Measurements from ENCODE around the gene PAX6.
"Not testable (repeated sequence)": the region's sequence is repeated elsewhere in the genome, so short reads cannot be mapped to it uniquely, and the experiment has no call there.

Gene PAX6

GRCh38 chr11:31763296-31763695, 47.8 kb downstream of the PAX6 start:
- DNase-seq: no peak

GRCh38 chr11:31761636-31762035, 49.5 kb downstream of the PAX6 start:
- no peak for DNase-seq

- DNase-seq: no peak
Measured at GRCh38 chr11:31757260-31757835, 53.8 kb downstream of the PAX6 start.

GRCh38 chr11:31747581-31747980, 63.5 kb downstream of the PAX6 start:
- DNase-seq: no peak

GRCh38 chr11:31740731-31741368, 70.3 kb downstream of the PAX6 start:
- DNase-seq: not testable (repeated sequence)

- no peak for DNase-seq
Measured at GRCh38 chr11:31740131-31740530, 71.0 kb downstream of the PAX6 start.

Data from activated naive CD4-positive, alpha-beta T cell treated with Interleukin-2 at 50 U/mL for 16 hours (primary cell).